ENCODE measurements around the gene ALG13. TPM values are rescaled to one million over a fixed set of nuclear protein-coding genes. Genes with fewer than 3 reads are reported as not detected.
"Not testable (repeated sequence)": the region's sequence is repeated elsewhere in the genome, so short reads cannot be mapped to it uniquely, and the experiment has no call there.

The ALG13 gene
- 10 to 100 TPM; 48.1 to 53.5 TPM for total RNA-seq

- peak within 1 kb of the TSS; percentile 85 for H3K4me3 Mint-ChIP-seq
- H3K4me1 Mint-ChIP-seq: peaks cover 12% of the 10 kb centered on the region
- H3K27ac Mint-ChIP-seq: peak within 1 kb of the TSS; percentile 96
- H3K9me3 Mint-ChIP-seq: no peaks in the 10 kb centered on the region
- H3K27me3 Mint-ChIP-seq: no peaks in the 10 kb centered on the region
- H3K36me3 Mint-ChIP-seq: peaks cover 21% of the 10 kb centered on the region
- peak; percentile 84 for DNase-seq
These were observed at the start of gene ALG13 for GRCh38 chrX:111680988-111681779. Gene ALG13 (plus strand): TSS chrX:111681170. CDS start chrX:111681219, 49 bp downstream.

DNA sequence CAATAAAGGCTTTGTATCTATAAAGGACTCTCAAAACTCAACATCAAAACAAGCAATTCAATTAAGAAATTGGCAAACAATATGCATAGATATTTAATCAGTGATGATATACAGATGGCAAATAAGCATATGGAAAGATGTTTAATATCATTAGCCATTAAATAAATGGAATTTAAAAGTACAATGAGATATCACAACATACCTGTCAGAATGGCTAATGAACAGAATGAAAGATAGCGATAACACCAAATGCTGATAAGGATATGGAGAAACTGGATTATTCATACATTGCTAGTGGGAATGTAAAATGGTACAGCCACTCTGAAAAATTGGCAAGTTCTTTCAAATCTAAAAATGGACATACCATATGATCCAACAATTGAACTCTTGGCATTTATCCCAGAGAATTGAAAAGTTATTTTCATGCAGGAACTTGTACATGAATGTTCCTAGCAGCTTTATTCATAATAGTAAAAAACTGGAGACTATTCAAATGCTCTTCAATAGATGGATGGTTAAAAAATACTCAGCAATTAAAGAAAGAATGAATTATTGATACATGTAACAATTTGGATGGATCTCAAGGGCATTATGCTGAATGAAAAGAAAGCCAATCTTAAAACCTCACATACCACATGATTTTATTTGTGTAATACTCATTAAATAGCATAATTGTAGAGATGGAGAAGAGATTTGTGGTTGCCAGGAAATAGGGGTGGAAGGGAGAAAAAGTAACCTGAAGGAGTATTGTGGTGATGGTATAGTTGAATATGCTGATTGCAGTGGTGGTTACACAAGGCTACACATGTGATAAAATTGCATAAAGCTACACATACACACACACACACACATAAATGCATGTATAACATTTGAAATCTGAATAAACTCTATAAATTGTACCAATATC is 45.9 kb upstream of the ALG13 start:
- DNase-seq: no peak
- H3K27ac Mint-ChIP-seq: no peak overlapping the region
- H3K27me3 Mint-ChIP-seq: peaks cover 4% of the 10 kb centered on the region
- no peaks in the 10 kb centered on the region for H3K4me1 Mint-ChIP-seq
- H3K36me3 Mint-ChIP-seq: no peaks in the 10 kb centered on the region
- H3K4me3 Mint-ChIP-seq: no peak overlapping the region
- no peaks in the 10 kb centered on the region for H3K9me3 Mint-ChIP-seq

DNA sequence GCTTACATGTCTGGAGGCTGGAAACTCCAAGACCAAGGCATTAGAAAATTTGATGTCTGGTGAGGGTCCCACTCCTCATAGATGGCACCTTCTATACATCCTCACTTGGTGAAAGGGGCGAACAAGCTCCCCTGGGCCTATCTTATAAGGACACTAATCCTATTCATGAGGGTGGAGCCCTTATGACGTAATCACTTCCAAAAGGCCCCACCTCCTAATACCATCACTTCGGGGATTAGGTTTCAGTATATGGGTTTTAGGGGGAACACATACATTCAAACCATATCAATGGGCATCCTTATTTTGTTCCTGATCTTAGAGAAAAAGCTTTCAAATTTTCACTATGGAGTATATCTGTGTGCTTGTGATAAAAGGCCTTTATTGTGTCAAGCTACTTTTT is 39.0 kb upstream of the ALG13 start:
- H3K27ac Mint-ChIP-seq: no peak overlapping the region
- no peaks in the 10 kb centered on the region for H3K4me1 Mint-ChIP-seq
- DNase-seq: no peak
- H3K9me3 Mint-ChIP-seq: no peaks in the 10 kb centered on the region
- H3K4me3 Mint-ChIP-seq: no peak overlapping the region
- H3K36me3 Mint-ChIP-seq: no peaks in the 10 kb centered on the region
- peaks cover 3% of the 10 kb centered on the region for H3K27me3 Mint-ChIP-seq

DNA sequence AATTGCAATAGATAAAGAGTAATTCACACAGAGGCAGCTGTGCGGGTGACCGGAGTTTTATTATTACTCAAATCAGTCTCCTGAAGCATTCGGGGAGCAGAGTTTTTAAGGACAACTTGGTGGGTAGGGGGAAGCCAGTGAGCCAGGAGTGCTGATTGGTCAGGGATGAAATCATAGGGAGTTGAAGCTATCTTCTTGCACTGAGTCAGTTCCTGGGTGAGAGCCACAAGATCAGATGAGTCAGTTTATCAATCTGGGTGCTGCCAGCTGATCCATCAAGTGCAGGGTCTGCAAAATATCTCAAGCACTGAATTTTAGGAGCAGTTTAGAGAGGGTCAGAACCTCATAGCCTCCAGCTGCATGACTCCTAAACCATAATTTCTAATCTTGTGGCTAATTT is 35.8 kb upstream of the ALG13 start:
- not testable (repeated sequence) for DNase-seq, H3K4me3 Mint-ChIP-seq, H3K27ac Mint-ChIP-seq, H3K4me1 Mint-ChIP-seq, H3K36me3 Mint-ChIP-seq, H3K9me3 Mint-ChIP-seq, H3K27me3 Mint-ChIP-seq

- no peak for DNase-seq
- Mint-ChIP-seq H3K27ac (no peak overlapping the region), H3K36me3 (no peaks in the 10 kb centered on the region), H3K9me3 (no peaks in the 10 kb centered on the region), H3K4me3 (no peak overlapping the region), H3K27me3 (no peaks in the 10 kb centered on the region), H3K4me1 (no peaks in the 10 kb centered on the region)
These were observed 35.4 kb upstream of the ALG13 start for GRCh38 chrX:111645607-111646006.

GRCh38 chrX:111646515-111646914 is 34.5 kb upstream of the ALG13 start:
- Mint-ChIP-seq H3K36me3 (no peaks in the 10 kb centered on the region), H3K4me1 (no peaks in the 10 kb centered on the region), H3K27me3 (no peaks in the 10 kb centered on the region), H3K4me3 (no peak overlapping the region), H3K9me3 (no peaks in the 10 kb centered on the region), H3K27ac (no peak overlapping the region)
- DNase-seq: no peak

GRCh38 chrX:111648802-111649201 is 32.2 kb upstream of the ALG13 start:
- no peak for DNase-seq
- no peak overlapping the region for H3K27ac Mint-ChIP-seq
- H3K36me3 Mint-ChIP-seq: no peaks in the 10 kb centered on the region
- H3K9me3 Mint-ChIP-seq: no peaks in the 10 kb centered on the region
- no peaks in the 10 kb centered on the region for H3K27me3 Mint-ChIP-seq
- H3K4me3 Mint-ChIP-seq: no peak overlapping the region
- H3K4me1 Mint-ChIP-seq: no peaks in the 10 kb centered on the region

- no peaks in the 10 kb centered on the region for H3K4me1 Mint-ChIP-seq
- no peaks in the 10 kb centered on the region for H3K36me3 Mint-ChIP-seq
- no peaks in the 10 kb centered on the region for H3K9me3 Mint-ChIP-seq
- no peak overlapping the region for H3K4me3 Mint-ChIP-seq
- DNase-seq: no peak
- H3K27ac Mint-ChIP-seq: no peak overlapping the region
- H3K27me3 Mint-ChIP-seq: no peaks in the 10 kb centered on the region
These were observed 31.3 kb upstream of the ALG13 start for GRCh38 chrX:111649638-111650037.

- no peak overlapping the region for H3K4me3 Mint-ChIP-seq
- no peak overlapping the region for H3K27ac Mint-ChIP-seq
- DNase-seq: no peak
- no peaks in the 10 kb centered on the region for H3K27me3 Mint-ChIP-seq
- H3K4me1 Mint-ChIP-seq: no peaks in the 10 kb centered on the region
- no peaks in the 10 kb centered on the region for H3K9me3 Mint-ChIP-seq
- H3K36me3 Mint-ChIP-seq: no peaks in the 10 kb centered on the region
These were observed 30.1 kb upstream of the ALG13 start for GRCh38 chrX:111650845-111651244.

- Mint-ChIP-seq H3K4me3 (no peak overlapping the region), H3K36me3 (no peaks in the 10 kb centered on the region), H3K27me3 (no peaks in the 10 kb centered on the region), H3K27ac (no peak overlapping the region), H3K4me1 (no peaks in the 10 kb centered on the region), H3K9me3 (no peaks in the 10 kb centered on the region)
- no peak for DNase-seq
These were observed 28.3 kb upstream of the ALG13 start for GRCh38 chrX:111652719-111653118.

- H3K4me3 Mint-ChIP-seq: no peak overlapping the region
- H3K36me3 Mint-ChIP-seq: no peaks in the 10 kb centered on the region
- no peaks in the 10 kb centered on the region for H3K9me3 Mint-ChIP-seq
- H3K4me1 Mint-ChIP-seq: no peaks in the 10 kb centered on the region
- no peaks in the 10 kb centered on the region for H3K27me3 Mint-ChIP-seq
- no peak overlapping the region for H3K27ac Mint-ChIP-seq
- no peak for DNase-seq
These were observed 19.7 kb upstream of the ALG13 start for GRCh38 chrX:111661241-111661640.

DNA sequence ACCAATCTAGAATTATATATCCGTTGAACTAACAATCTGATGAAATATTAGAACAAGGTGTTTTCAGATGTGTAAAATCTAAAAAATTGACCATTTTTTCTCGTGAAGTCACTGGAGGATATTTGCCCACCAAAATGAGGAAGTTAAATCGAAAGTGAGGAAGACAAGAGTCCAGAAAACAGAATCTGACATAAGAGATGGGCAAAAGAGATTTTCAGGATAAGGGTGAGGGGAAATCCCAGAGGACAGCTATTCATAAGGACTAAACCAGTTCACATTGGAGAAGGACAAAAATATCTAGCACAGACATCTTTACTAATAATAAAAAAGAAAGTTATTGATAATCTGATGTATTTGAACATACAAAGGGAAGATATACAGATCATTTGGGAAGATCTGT is 18.7 kb upstream of the ALG13 start:
- H3K4me3 Mint-ChIP-seq: no peak overlapping the region
- no peaks in the 10 kb centered on the region for H3K9me3 Mint-ChIP-seq
- no peaks in the 10 kb centered on the region for H3K36me3 Mint-ChIP-seq
- no peaks in the 10 kb centered on the region for H3K4me1 Mint-ChIP-seq
- H3K27ac Mint-ChIP-seq: no peak overlapping the region
- H3K27me3 Mint-ChIP-seq: no peaks in the 10 kb centered on the region
- no peak for DNase-seq

GRCh38 chrX:111671668-111672067 is 9.3 kb upstream of the ALG13 start:
- DNase-seq: no peak
- Mint-ChIP-seq H3K36me3 (no peaks in the 10 kb centered on the region), H3K4me1 (no peaks in the 10 kb centered on the region), H3K4me3 (no peak overlapping the region), H3K9me3 (no peaks in the 10 kb centered on the region), H3K27me3 (no peaks in the 10 kb centered on the region), H3K27ac (no peak overlapping the region)

DNA sequence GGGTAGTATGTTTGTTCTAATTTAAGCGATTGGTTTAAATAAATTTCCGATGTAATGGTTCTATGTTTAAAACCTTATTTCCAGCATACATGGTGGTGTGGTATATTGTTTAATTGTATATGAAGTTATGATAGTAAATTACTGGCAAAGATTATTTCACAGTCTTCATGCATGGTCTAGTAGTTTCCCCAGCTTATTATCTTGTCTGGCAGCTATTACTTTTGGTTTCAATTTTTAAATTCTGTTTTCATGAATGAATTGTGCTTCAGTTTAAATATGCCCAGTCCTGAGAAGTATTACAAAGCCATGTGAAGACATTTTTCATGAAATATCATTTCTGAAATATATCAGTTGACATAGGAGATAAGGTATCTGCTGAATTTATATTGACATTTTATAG is 6.3 kb downstream of the ALG13 start:
- no peak overlapping the region for H3K4me3 Mint-ChIP-seq
- peaks cover 31% of the 10 kb centered on the region for H3K36me3 Mint-ChIP-seq
- peaks cover 18% of the 10 kb centered on the region for H3K4me1 Mint-ChIP-seq
- no peaks in the 10 kb centered on the region for H3K27me3 Mint-ChIP-seq
- H3K9me3 Mint-ChIP-seq: no peaks in the 10 kb centered on the region
- DNase-seq: no peak
- H3K27ac Mint-ChIP-seq: no peak overlapping the region

- peaks cover 8% of the 10 kb centered on the region for H3K4me1 Mint-ChIP-seq
- no peaks in the 10 kb centered on the region for H3K9me3 Mint-ChIP-seq
- H3K36me3 Mint-ChIP-seq: peaks cover 12% of the 10 kb centered on the region
- DNase-seq: no peak
- H3K27ac Mint-ChIP-seq: no peak overlapping the region
- H3K27me3 Mint-ChIP-seq: no peaks in the 10 kb centered on the region
- no peak overlapping the region for H3K4me3 Mint-ChIP-seq
These were observed 14.4 kb downstream of the ALG13 start for GRCh38 chrX:111695297-111695880.

Data from activated naive CD8-positive, alpha-beta T cell treated with anti-CD3 and anti-CD28 coated beads for 36 hours (primary cell).